MM.1S (cell line): ENCODE results near the gene DSCAM.

Experiments used
- DNase-seq: peaks from one replicate; pipeline ENCODE4 v3.0.0-alpha.2; 2015
- H2AFZ ChIP-seq: fragments of 300-600 bp; sonication (generic); 2 replicates; pipeline ENCODE4 v1.6.0; 2016; ENCODE audit warnings: antibody characterized with exemption, low read length
- H3F3A ChIP-seq: fragments of 300-600 bp; sonication (generic); 2 replicates; pipeline ENCODE4 v1.6.1; 2016; ENCODE audit warnings: mild to moderate bottlenecking, antibody characterized with exemption, low read length, moderate library complexity, mixed read lengths; ENCODE audit not compliant: insufficient read depth
- H3K27ac ChIP-seq: fragments of 300-600 bp; sonication (generic); 2 replicates; pipeline ENCODE4 v1.5.1; 2016; ENCODE audit warnings: mild to moderate bottlenecking, low read length
- H3K27me3 ChIP-seq: fragments of 300-600 bp; sonication (generic); replicated peaks from 2 replicates; pipeline ENCODE4 v1.6.0; 2016; ENCODE audit warnings: low read length; ENCODE audit not compliant: insufficient read depth
- H3K36me3 ChIP-seq: fragments of 300-600 bp; sonication (generic); replicated peaks from 2 replicates; pipeline ENCODE4 v1.6.1; 2016; ENCODE audit warnings: mild to moderate bottlenecking, low read length, mixed read lengths; ENCODE audit not compliant: insufficient read depth
- H3K4me1 ChIP-seq: fragments of 300-600 bp; sonication (generic); 2 replicates; pipeline ENCODE4 v1.6.1; 2016; ENCODE audit warnings: low read length, mixed read lengths
- H3K4me2 ChIP-seq: fragments of 300-600 bp; sonication (generic); 2 replicates; pipeline ENCODE4 v1.6.0; 2016; ENCODE audit warnings: low read depth, low read length
- H3K4me3 ChIP-seq: fragments of 300-600 bp; sonication (generic); 2 replicates; pipeline ENCODE4 v1.5.1; 2016; ENCODE audit warnings: low read length, mixed read lengths
- H3K79me2 ChIP-seq: fragments of 300-600 bp; sonication (generic); 2 replicates; pipeline ENCODE4 v1.6.1; 2016; ENCODE audit warnings: mixed run types, low read length, mixed read lengths
- H3K9ac ChIP-seq: fragments of 300-600 bp; sonication (generic); 2 replicates; pipeline ENCODE4 v1.6.1; 2016; ENCODE audit warnings: low read length, mixed read lengths
- H3K9me2 ChIP-seq: fragments of 300-600 bp; sonication (generic); replicated peaks from 2 replicates; pipeline ENCODE4 v1.6.1; 2016; ENCODE audit warnings: mild to moderate bottlenecking, low read length, mixed read lengths; ENCODE audit not compliant: insufficient read depth
- H3K9me3 ChIP-seq: fragments of 300-600 bp; sonication (generic); replicated peaks from 2 replicates; pipeline ENCODE4 v1.6.1; 2016; ENCODE audit warnings: mild to moderate bottlenecking, low read length, mixed read lengths; ENCODE audit not compliant: insufficient read depth
- H4K20me1 ChIP-seq: fragments of 300-600 bp; sonication (generic); 2 replicates; pipeline ENCODE4 v1.6.1; 2016; ENCODE audit warnings: mild to moderate bottlenecking, low read length, moderate library complexity, mixed read lengths; ENCODE audit not compliant: insufficient read depth
- EZH2 ChIP-seq: fragments of 300-600 bp; sonication (generic); optimal IDR thresholded peaks from 2 replicates; pipeline ENCODE3; 2017; ENCODE audit warnings: low read depth, mild to moderate bottlenecking, antibody characterized with exemption, low read length, mixed read lengths
- EZH2phosphoT487 ChIP-seq: fragments of 300-600 bp; sonication (generic); IDR thresholded peaks from 2 replicates; pipeline ENCODE4 v1.6.1; 2018; ENCODE audit warnings: antibody characterized with exemption, low read length
- TF ChIP-seq, protein P1 (sequence below): fragments of 300-600 bp; sonication (generic); IDR thresholded peaks from 2 replicates; pipeline ENCODE4 v1.5.1; 2016; ENCODE audit warnings: antibody characterized with exemption, low read length, mixed read lengths

DSCAM gene

GRCh38 chr21:40662889-40663288, 184.1 kb downstream of the DSCAM start:
- Histone ChIP-seq H3K9me2 (no peaks in the 10 kb centered on the region), H3K9me3 (no peaks in the 10 kb centered on the region), H3F3A (no peaks in the 10 kb centered on the region)

DNA sequence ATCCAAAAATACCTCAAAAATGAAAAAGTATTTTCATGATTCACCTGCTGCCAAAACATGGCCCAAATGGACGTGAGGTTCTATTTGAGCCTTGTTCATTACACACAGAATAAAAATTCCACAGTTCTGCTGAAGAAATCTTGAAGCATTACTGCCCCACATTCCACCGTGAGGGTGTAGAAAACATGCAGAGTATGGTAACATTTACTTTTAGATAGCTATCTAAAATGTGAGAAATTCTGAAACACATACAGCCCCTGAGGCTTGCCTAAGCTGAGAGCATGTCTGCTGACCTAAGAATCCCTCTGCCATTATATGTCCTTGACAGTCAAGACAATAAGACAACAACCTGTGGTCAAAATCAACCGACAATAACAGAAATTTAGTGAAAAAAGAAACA, 186.5 kb downstream of the DSCAM start:
- no peak overlapping the region for H3K4me3 ChIP-seq
- no peaks in the 10 kb centered on the region for H3K27me3 ChIP-seq
- no peak for TF ChIP-seq EZH2phosphoT487
- TF ChIP-seq EZH2 = no peak
- TF ChIP-seq, protein P1, sequence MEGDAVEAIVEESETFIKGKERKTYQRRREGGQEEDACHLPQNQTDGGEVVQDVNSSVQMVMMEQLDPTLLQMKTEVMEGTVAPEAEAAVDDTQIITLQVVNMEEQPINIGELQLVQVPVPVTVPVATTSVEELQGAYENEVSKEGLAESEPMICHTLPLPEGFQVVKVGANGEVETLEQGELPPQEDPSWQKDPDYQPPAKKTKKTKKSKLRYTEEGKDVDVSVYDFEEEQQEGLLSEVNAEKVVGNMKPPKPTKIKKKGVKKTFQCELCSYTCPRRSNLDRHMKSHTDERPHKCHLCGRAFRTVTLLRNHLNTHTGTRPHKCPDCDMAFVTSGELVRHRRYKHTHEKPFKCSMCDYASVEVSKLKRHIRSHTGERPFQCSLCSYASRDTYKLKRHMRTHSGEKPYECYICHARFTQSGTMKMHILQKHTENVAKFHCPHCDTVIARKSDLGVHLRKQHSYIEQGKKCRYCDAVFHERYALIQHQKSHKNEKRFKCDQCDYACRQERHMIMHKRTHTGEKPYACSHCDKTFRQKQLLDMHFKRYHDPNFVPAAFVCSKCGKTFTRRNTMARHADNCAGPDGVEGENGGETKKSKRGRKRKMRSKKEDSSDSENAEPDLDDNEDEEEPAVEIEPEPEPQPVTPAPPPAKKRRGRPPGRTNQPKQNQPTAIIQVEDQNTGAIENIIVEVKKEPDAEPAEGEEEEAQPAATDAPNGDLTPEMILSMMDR = no peak
- H3F3A ChIP-seq = no peaks in the 10 kb centered on the region
- H3K4me1 ChIP-seq = no peaks in the 10 kb centered on the region
- H3K4me2 ChIP-seq = no peak overlapping the region
- no peaks in the 10 kb centered on the region for H3K36me3 ChIP-seq
- no peak overlapping the region for H3K9ac ChIP-seq
- H2AFZ ChIP-seq = no peak overlapping the region
- H3K9me2 ChIP-seq = no peaks in the 10 kb centered on the region
- DNase-seq = no peak
- H3K79me2 ChIP-seq = no peaks in the 10 kb centered on the region
- no peaks in the 10 kb centered on the region for H4K20me1 ChIP-seq
- no peak overlapping the region for H3K27ac ChIP-seq
- H3K9me3 ChIP-seq = no peaks in the 10 kb centered on the region

More at GRCh38 chr21:40662889-40663288, 184.1 kb downstream of the DSCAM start:
- Histone ChIP-seq H3K27ac (no peak overlapping the region), H3K4me3 (no peak overlapping the region), H3K4me1 (no peaks in the 10 kb centered on the region), H3K79me2 (no peaks in the 10 kb centered on the region), H3K27me3 (no peaks in the 10 kb centered on the region), H3K4me2 (no peak overlapping the region), H4K20me1 (no peaks in the 10 kb centered on the region), H3K36me3 (no peaks in the 10 kb centered on the region), H2AFZ (no peak overlapping the region), H3K9ac (no peak overlapping the region)
- TF ChIP-seq EZH2 (no peak), EZH2phosphoT487 (no peak)
- TF ChIP-seq, protein P1 = no peak
- DNase-seq = no peak

DNA sequence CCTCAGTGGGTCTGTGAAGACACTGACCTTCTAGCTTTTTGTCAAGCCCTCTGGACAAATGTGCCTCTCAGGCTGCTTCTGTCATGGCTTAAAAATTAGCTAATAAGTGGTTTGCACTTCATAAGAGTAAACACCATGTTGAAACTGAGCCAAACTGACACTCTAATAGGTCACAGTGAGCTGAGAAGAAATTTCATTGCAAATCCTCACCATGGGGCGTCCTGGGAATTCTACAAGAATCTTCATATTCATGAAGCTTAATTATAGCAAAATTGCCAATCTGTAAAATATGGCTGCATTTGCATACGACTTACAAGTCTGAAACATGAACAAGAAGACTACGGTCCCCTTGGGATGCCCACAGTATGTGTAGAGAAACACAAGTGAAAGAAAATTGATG, 188.6 kb downstream of the DSCAM start:
- no peaks in the 10 kb centered on the region for H3F3A ChIP-seq
- no peaks in the 10 kb centered on the region for H4K20me1 ChIP-seq
- DNase-seq = no peak
- H2AFZ ChIP-seq = no peak overlapping the region
- H3K9ac ChIP-seq = no peak overlapping the region
- no peak overlapping the region for H3K27ac ChIP-seq
- no peaks in the 10 kb centered on the region for H3K79me2 ChIP-seq
- H3K9me2 ChIP-seq = no peaks in the 10 kb centered on the region
- no peaks in the 10 kb centered on the region for H3K4me1 ChIP-seq
- TF ChIP-seq EZH2 = no peak
- no peak for TF ChIP-seq EZH2phosphoT487
- TF ChIP-seq, protein P1 = no peak
- H3K4me3 ChIP-seq = no peak overlapping the region
- no peak overlapping the region for H3K4me2 ChIP-seq
- no peaks in the 10 kb centered on the region for H3K27me3 ChIP-seq
- no peaks in the 10 kb centered on the region for H3K36me3 ChIP-seq
- no peaks in the 10 kb centered on the region for H3K9me3 ChIP-seq
